ENCODE data around the gene CYFIP1. TPM values are rescaled to one million over a fixed set of nuclear protein-coding genes. Genes with fewer than 3 reads are reported as not detected.

The CYFIP1 gene
- total and polyA plus RNA-seq, 2 of the 8 experiments (the other 6 are each of a cell fraction or from before 2014, with no cell fraction given): 38.6 to 81.7 TPM

GRCh38 chr15:22893081-22893480 is 87.1 kb downstream of the CYFIP1 start:
- no peak overlapping the region for H2BK120ac ChIP-seq (replicated peaks; ENCODE audit: low read depth, low read length)
- ChIA-PET POLR2A (ENCODE audit: partially characterized antibody) (interaction anchor here (0.6 kb wide), 1 partner anchor 48 kb away, joined by 3 read pairs; no protein-coding TSS in a partner anchor), CTCF (ENCODE audit: partially characterized antibody) (interaction anchor here (0.6 kb wide), 1 partner anchor 57 kb away, joined by 3 read pairs; no protein-coding TSS in a partner anchor)
- H4K8ac ChIP-seq (ENCODE audit: extremely low read depth, insufficient read depth, low read length): no peak overlapping the region; the same call in 1 of the 2 replicates
- 95% methylated on average over 17 of the region's 17 CpGs; no CpG with 5 or more reads in 1 of the 2 experiments for WGBS, 2 experiments (ENCODE audit: extremely low coverage in 1 of 2, insufficient coverage in 1 of 2, insufficient read length in 1 of 2, insufficient replicate concordance in 2 of 2, low coverage in 1 of 2, low lambda C conversion rate in 2 of 2, missing lambda C conversion rate in 1 of 2)
- no peak overlapping the region for H3K9ac ChIP-seq (replicated peaks in 1 of 4; ENCODE audit: extremely low read depth in 1 of 4, low read depth in 3 of 4, low read length in 3 of 4)
- no peaks in the 10 kb centered on the region for H3K79me1 ChIP-seq (ENCODE audit: low read depth, low read length)
- no peak overlapping the region for H3K27ac ChIP-seq (ENCODE audit: low read depth, low read length)
- no peak overlapping the region for H2BK20ac ChIP-seq (ENCODE audit: low read length)
- no peak overlapping the region for H2BK5ac ChIP-seq (ENCODE audit: low read depth, low read length)
- peaks cover 0 to 5% of the 10 kb centered on the region in 2 experiments for H4K20me1 ChIP-seq (replicated peaks in 1 of 2; ENCODE audit: control insufficient read depth in 1 of 2, insufficient read depth in 2 of 2, low read length in 2 of 2)
- no peak overlapping the region for H3K14ac ChIP-seq (ENCODE audit: insufficient read length)
- H3K23me2 ChIP-seq (ENCODE audit: low read depth, low read length): no peaks in the 10 kb centered on the region
- H3K36me3 ChIP-seq (ENCODE audit: control insufficient read depth in 2 of 4, insufficient read depth in 4 of 4, low read length in 3 of 4): peaks cover 0 to 2% (median 0%) of the 10 kb centered on the region in 4 experiments; a peak in 2 of 8 replicates
- no peak overlapping the region for H3K4ac ChIP-seq (replicated peaks; ENCODE audit: insufficient read length, low read depth, low read length)
- no peak overlapping the region for H2AK5ac ChIP-seq (ENCODE audit: low read depth, low read length)
- H3K4me2 ChIP-seq (ENCODE audit: insufficient read depth in 1 of 2, low read depth in 2 of 2, low read length in 2 of 2): no peak overlapping the region
- H3K9me3 ChIP-seq (ENCODE audit: insufficient read depth in 2 of 2, low read depth in 1 of 2, low read length in 1 of 2): no peaks in the 10 kb centered on the region
- FAIRE-seq: no peak
- no peak overlapping the region for H2BK15ac ChIP-seq (ENCODE audit: low read length)
- H3K56ac ChIP-seq (replicated peaks; ENCODE audit: insufficient read length, low read depth, low read length): no peak overlapping the region
- no peaks in the 10 kb centered on the region for H3K4me1 ChIP-seq (replicated peaks in 1 of 4; ENCODE audit: control insufficient read depth in 3 of 4, insufficient read depth in 4 of 4, low read length in 3 of 4)
- H2AFZ ChIP-seq (ENCODE audit: low read length): no peak overlapping the region
- no peak overlapping the region for H3K23ac ChIP-seq (ENCODE audit: insufficient read length)
- no peaks in the 10 kb centered on the region for H3K79me2 ChIP-seq (ENCODE audit: control insufficient read depth in 1 of 2, insufficient read depth in 2 of 2, low read length in 2 of 2)
- H4K5ac ChIP-seq (ENCODE audit: insufficient read length, low read depth, low read length): no peak overlapping the region
- DNase-seq (ENCODE audit: low read depth in 1 of 2, low spot score in 2 of 2): no peak
- H3K4me3 ChIP-seq (ENCODE audit: extremely low read depth in 1 of 4, insufficient read depth in 2 of 4, low read depth in 3 of 4, low read length in 4 of 4): no peak overlapping the region
- no peak overlapping the region for H4K91ac ChIP-seq (replicated peaks; ENCODE audit: insufficient read length, low read length)
- H3K18ac ChIP-seq (ENCODE audit: extremely low read depth, low read length): no peak overlapping the region
- H2BK12ac ChIP-seq (ENCODE audit: low read depth, low read length): no peak overlapping the region
- H3K27me3 ChIP-seq (replicated peaks in 1 of 4; ENCODE audit: control insufficient read depth in 3 of 4, extremely low read depth in 1 of 4, insufficient read depth in 3 of 4, low read length in 3 of 4): no peaks in the 10 kb centered on the region
- TF ChIP-seq NANOG (IDR thresholded peaks at IDR 0.05; ENCODE audit: insufficient read depth, low read depth, low read length, poor library complexity, severe bottlenecking): no peak
- TF ChIP-seq POLR2AphosphoS5 (IDR thresholded peaks at IDR 0.05; ENCODE audit: low read depth, low read length): no peak
- TF ChIP-seq, protein P1, sequence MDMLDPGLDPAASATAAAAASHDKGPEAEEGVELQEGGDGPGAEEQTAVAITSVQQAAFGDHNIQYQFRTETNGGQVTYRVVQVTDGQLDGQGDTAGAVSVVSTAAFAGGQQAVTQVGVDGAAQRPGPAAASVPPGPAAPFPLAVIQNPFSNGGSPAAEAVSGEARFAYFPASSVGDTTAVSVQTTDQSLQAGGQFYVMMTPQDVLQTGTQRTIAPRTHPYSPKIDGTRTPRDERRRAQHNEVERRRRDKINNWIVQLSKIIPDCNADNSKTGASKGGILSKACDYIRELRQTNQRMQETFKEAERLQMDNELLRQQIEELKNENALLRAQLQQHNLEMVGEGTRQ (IDR thresholded peaks at IDR 0.05; ENCODE audit: low read length): no peak
- TF ChIP-seq EP300 (IDR thresholded peaks at IDR 0.05; ENCODE audit: borderline replicate concordance in 1 of 2, low read depth in 2 of 2, low read length in 2 of 2): no peak
- no peak for TF ChIP-seq SIX5 (IDR thresholded peaks at IDR 0.05; ENCODE audit: low read depth, low read length)
- TF ChIP-seq RXRA (IDR thresholded peaks at IDR 0.05; ENCODE audit: insufficient read depth, low read depth, low read length): no peak
- TF ChIP-seq JUN (IDR thresholded peaks at IDR 0.05; ENCODE audit: low read depth, low read length): no peak
- no peak for TF ChIP-seq MAFK (IDR thresholded peaks at IDR 0.05; ENCODE audit: low read depth, low read length)
- no peak for TF ChIP-seq KDM4A (IDR thresholded peaks at IDR 0.05; ENCODE audit: low read depth, low read length, severe bottlenecking)
- no peak for TF ChIP-seq PHF8 (conservative IDR thresholded peaks at IDR 0.05; ENCODE audit: low read depth, low read length)
- no peak for TF ChIP-seq BCL11A (IDR thresholded peaks at IDR 0.05; ENCODE audit: low read depth in 2 of 2, low read length in 2 of 2)
- TF ChIP-seq TBP (IDR thresholded peaks at IDR 0.05; ENCODE audit: low read depth, low read length): no peak
- no peak for TF ChIP-seq CHD2 (IDR thresholded peaks at IDR 0.05; ENCODE audit: low read length)

Data from H1 (cell line).